HEK293T (cell line): ENCODE data around the gene SMAD3.

ENCODE experiments used
- ARNT ChIP-seq: fragments of 450-650 bp; IDR thresholded peaks from 2 replicates; pipeline ENCODE4 v1.6.1; 2017; ENCODE audit warnings: mild to moderate bottlenecking
- BHLHE40 ChIP-seq: fragments of 450-650 bp; IDR thresholded peaks from 2 replicates; pipeline ENCODE4 v1.6.1; 2016; ENCODE audit warnings: mild to moderate bottlenecking, moderate library complexity, borderline replicate concordance
- FOXK2 ChIP-seq: fragments of 450-650 bp; IDR thresholded peaks from 2 replicates; pipeline ENCODE4 v1.6.1; 2016; ENCODE audit warnings: mild to moderate bottlenecking
- FOXM1 ChIP-seq: fragments of 450-650 bp; IDR thresholded peaks from 2 replicates; pipeline ENCODE4 v1.6.1; 2017; ENCODE audit warnings: mild to moderate bottlenecking, borderline replicate concordance
- HDGF ChIP-seq: fragments of 450-650 bp; IDR thresholded peaks from 2 replicates; pipeline ENCODE4 v1.6.1; 2017; ENCODE audit warnings: antibody characterized with exemption, borderline replicate concordance
- LEF1 ChIP-seq: fragments of 450-650 bp; IDR thresholded peaks from 2 replicates; pipeline ENCODE4 v1.6.1; 2017; ENCODE audit warnings: mild to moderate bottlenecking, borderline replicate concordance
- NFRKB ChIP-seq: fragments of 450-650 bp; IDR thresholded peaks from 2 replicates; pipeline ENCODE4 v1.6.1; 2016; ENCODE audit warnings: mild to moderate bottlenecking, moderate library complexity
- SP1 ChIP-seq: fragments of 450-650 bp; IDR thresholded peaks from 2 replicates; pipeline ENCODE4 v1.6.1; 2017
- ZNF384 ChIP-seq: fragments of 450-650 bp; IDR thresholded peaks from 2 replicates; pipeline ENCODE4 v1.6.1; 2016

DNA sequence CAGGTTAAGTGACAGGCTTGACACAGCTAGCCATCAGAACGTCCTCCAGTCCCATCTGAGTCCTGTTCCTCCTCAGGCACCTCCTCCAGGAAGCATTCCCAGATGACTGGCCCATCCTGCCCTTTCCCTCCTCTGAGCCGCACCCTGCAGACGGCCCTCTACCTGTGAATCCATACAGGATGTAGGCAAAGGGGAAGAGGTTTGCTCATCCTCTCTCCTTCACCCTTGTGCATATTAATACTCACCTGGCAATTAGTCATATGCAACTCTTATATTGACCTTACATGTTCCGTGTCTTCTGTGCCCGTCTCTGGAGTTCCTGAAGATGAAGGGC is 61.9 kb downstream of the SMAD3 start:
- TF ChIP-seq NFRKB (no peak), FOXM1 (no peak), BHLHE40 (no peak), FOXK2 (no peak), LEF1 (no peak), ARNT (no peak), SP1 (no peak), ZNF384 (no peak), HDGF (no peak)
